Parathyroid adenoma (tissue), 2 donors: ENCODE data around the gene ITGA2B.

Source experiments
- H2AFZ ChIP-seq: fragments of 300-600 bp; sonication (generic); one replicate; pipeline ENCODE4 v1.7.0; 2017; ENCODE audit warnings: antibody characterized with exemption, mild to moderate bottlenecking
- H3K27ac ChIP-seq: fragments of 300-600 bp; sonication (generic); one replicate; pipeline ENCODE4 v1.7.0; 2017
- H3K27me3 ChIP-seq: fragments of 300-600 bp; sonication (generic); one replicate; pipeline ENCODE4 v1.7.0; 2017; ENCODE audit warnings: low read length; ENCODE audit not compliant: control insufficient read depth, insufficient read depth
- H3K36me3 ChIP-seq: fragments of 300-600 bp; sonication (generic); one replicate; pipeline ENCODE4 v1.7.0; 2017; ENCODE audit warnings: low read length; ENCODE audit not compliant: control insufficient read depth, insufficient read depth
- H3K4me1 ChIP-seq: fragments of 300-600 bp; sonication (generic); one replicate; pipeline ENCODE4 v1.7.0; 2017; ENCODE audit warnings: control low read depth
- H3K4me2 ChIP-seq: fragments of 300-600 bp; sonication (generic); one replicate; pipeline ENCODE4 v1.7.0; 2017; ENCODE audit warnings: low read length
- H3K4me3 ChIP-seq: fragments of 300-600 bp; sonication (generic); one replicate; pipeline ENCODE4 v1.7.0; 2017; ENCODE audit warnings: low read depth, low read length
- H3K79me2 ChIP-seq: fragments of 300-600 bp; sonication (generic); one replicate; pipeline ENCODE4 v1.7.0; 2017; ENCODE audit warnings: control low read depth
- H3K9ac ChIP-seq: fragments of 300-600 bp; sonication (generic); one replicate; pipeline ENCODE4 v1.7.0; 2017; ENCODE audit warnings: mild to moderate bottlenecking
- H3K9me3 ChIP-seq: fragments of 300-600 bp; sonication (generic); one replicate; pipeline ENCODE4 v1.7.0; 2017; ENCODE audit warnings: low read length; ENCODE audit not compliant: control insufficient read depth
- CTCF ChIP-seq: fragments of 300-600 bp; sonication (generic); IDR thresholded peaks from one replicate; pipeline ENCODE4 v1.7.0; 2017; ENCODE audit warnings: antibody characterized with exemption, mild to moderate bottlenecking
- donor health status: primary hyperparathyroidism.

ITGA2B gene

DNA sequence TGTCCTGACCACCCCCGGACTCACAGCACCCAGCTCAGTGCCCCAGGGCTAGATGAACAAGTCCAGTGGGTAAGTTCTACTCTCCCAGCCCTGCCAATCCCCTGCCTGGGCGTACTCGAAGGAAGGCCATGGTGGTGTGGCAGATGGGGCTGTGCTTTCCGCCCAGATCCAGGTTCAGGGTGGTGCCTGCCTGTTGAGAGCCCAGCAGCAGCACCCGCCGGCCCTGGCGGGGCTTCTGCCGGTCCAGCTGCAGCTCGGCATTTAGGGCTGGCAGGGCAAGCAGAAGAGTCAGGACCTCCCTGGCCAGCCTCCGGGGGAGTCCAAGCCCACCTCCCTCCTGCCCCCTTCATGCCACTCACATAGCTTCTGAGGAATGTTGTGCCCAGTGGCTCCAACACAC lies 9.6 kb downstream of the ITGA2B start:
- Histone ChIP-seq H3K4me1 (peaks cover 16% of the 10 kb centered on the region), H3K9me3 (no peaks in the 10 kb centered on the region), H3K4me2 (no peak overlapping the region), H3K27me3 (no peaks in the 10 kb centered on the region), H3K27ac (no peak overlapping the region), H3K9ac (no peak overlapping the region), H3K4me3 (no peak overlapping the region), H2AFZ (no peak overlapping the region), H3K36me3 (no peaks in the 10 kb centered on the region), H3K79me2 (no peaks in the 10 kb centered on the region)
- no peak for TF ChIP-seq CTCF

DNA sequence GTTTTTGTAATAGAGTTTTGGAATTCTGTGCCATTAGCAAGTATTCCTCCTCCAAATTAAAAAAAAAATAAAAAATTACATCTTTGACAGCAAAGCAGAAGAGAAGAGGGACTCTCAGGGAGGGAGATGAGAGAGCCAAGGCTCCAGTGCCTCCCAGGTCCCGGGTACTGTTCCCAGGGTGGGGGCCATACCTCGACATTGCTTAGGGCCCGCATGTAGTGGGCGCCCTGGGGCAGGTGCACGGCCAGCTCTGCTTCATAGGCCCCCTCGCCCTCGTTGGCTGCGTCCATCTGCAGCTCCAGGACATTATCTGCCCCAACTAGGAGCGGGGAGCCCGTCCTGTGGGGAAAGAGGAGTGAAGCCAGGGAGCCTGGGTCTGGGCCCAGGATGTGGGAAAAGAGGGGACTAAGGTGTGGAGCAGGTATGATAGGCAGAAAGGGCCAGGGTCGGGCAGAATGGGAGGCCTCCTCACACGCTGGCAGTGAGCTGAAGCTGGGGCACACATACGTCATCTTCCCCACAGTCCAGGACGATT lies 11.2 kb downstream of the ITGA2B start:
- no peaks in the 10 kb centered on the region for H3K79me2 ChIP-seq
- H3K36me3 ChIP-seq = no peaks in the 10 kb centered on the region
- no peak overlapping the region for H3K4me2 ChIP-seq
- H3K4me1 ChIP-seq = peaks cover 16% of the 10 kb centered on the region
- H2AFZ ChIP-seq = no peak overlapping the region
- no peak overlapping the region for H3K4me3 ChIP-seq
- no peak overlapping the region for H3K27ac ChIP-seq
- no peaks in the 10 kb centered on the region for H3K9me3 ChIP-seq
- H3K9ac ChIP-seq = no peak overlapping the region
- TF ChIP-seq CTCF = no peak
- H3K27me3 ChIP-seq = no peaks in the 10 kb centered on the region

DNA sequence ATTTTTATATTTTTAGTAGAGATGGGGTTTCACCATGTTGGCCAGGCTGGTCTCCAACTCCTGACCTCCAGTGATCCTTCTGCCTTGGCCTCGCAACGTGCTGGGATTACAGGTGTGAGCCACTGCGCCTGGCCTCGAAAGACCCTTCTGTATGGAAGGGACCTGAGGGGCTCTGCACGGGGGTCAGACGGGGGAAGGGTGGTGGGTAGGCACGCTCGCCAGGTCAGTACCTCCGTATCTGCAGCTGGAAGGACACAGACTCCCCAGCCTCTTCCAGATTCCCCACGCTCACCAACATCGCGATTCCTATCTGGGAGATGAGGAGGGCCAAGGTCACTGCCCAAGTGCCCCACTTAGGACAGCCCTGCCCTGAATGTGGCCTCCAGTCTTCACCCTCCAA lies 12.7 kb downstream of the ITGA2B start:
- H3K27ac ChIP-seq = no peak overlapping the region
- peaks cover 16% of the 10 kb centered on the region for H3K4me1 ChIP-seq
- no peak overlapping the region for H3K4me2 ChIP-seq
- no peaks in the 10 kb centered on the region for H3K79me2 ChIP-seq
- no peaks in the 10 kb centered on the region for H3K9me3 ChIP-seq
- TF ChIP-seq CTCF = no peak
- H3K4me3 ChIP-seq = no peak overlapping the region
- H3K9ac ChIP-seq = no peak overlapping the region
- H3K27me3 ChIP-seq = no peaks in the 10 kb centered on the region
- H3K36me3 ChIP-seq = no peaks in the 10 kb centered on the region
- H2AFZ ChIP-seq = peak overlapping the region; percentile 64

DNA sequence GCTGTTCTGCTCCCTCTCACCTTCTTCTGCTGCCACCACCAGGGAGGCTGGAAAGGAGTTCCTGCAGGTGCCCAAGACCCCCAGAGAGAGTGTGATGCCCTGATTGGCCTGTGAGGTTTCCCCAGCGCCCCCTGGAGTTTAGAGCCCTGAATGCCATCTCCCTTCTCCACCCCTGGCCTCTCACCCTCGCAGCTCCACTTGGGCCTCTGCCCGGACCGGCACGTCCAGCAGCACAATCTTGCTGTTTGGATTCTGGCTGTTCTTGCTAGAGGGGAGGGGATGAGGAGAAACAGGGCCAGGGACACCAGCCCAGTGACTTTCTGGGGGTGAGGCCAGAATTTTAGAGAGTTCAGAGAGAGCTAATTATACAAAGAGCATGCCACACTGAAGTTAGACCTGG lies 13.3 kb downstream of the ITGA2B start:
- Histone ChIP-seq H3K79me2 (no peaks in the 10 kb centered on the region), H3K4me2 (no peak overlapping the region), H3K9ac (no peak overlapping the region), H3K4me1 (peaks cover 16% of the 10 kb centered on the region), H3K36me3 (no peaks in the 10 kb centered on the region), H3K4me3 (no peak overlapping the region), H3K27ac (peak overlapping the region; percentile 81), H2AFZ (peak overlapping the region; percentile 64), H3K9me3 (no peaks in the 10 kb centered on the region), H3K27me3 (no peaks in the 10 kb centered on the region)
- TF ChIP-seq CTCF = peak; percentile 34
